Natural killer cell (primary cell): ENCODE data around the gene VIPR2. TPM values are rescaled to one million over a fixed set of nuclear protein-coding genes. Genes with fewer than 3 reads are reported as not detected.
A peak's percentile ranks its signal among the peaks of the same experiment; 100 is the strongest.

Experiments used
- ATAC-seq, 3 donors: fragments of 150-1000 bp in 2 of 3; fragments of 200-7000 bp in 1 of 3; cut with Tn5 transposase; 1 replicate in 1 of 3; 2 replicates in 2 of 3; pipeline ENCODE4 v1.10.0; 2021; ENCODE audit warnings: mild to moderate bottlenecking in 2 of 3, moderate library complexity in 2 of 3
- DNase-seq, 2 donors: peaks; one replicate each; pipeline versions ENCODE4 v3.0.0 to v3.0.0-alpha.2; 2013 to 2021; ENCODE audit warnings: mixed read lengths in 1 of 2
- H3K27ac ChIP-seq: one replicate; pipeline ENCODE4 v1.5.1; 2013; ENCODE audit warnings: mild to moderate bottlenecking, low read length
- H3K27me3 ChIP-seq: one replicate; pipeline ENCODE4 v1.6.1; 2013; ENCODE audit warnings: low read length; ENCODE audit not compliant: control insufficient read depth, insufficient read depth
- H3K36me3 ChIP-seq: one replicate; pipeline ENCODE4 v1.6.1; 2013; ENCODE audit warnings: low read length; ENCODE audit not compliant: control insufficient read depth, insufficient read depth
- H3K4me1 ChIP-seq: one replicate; pipeline ENCODE4 v1.6.1; 2013; ENCODE audit warnings: low read length; ENCODE audit not compliant: control insufficient read depth, insufficient read depth
- H3K4me3 ChIP-seq: one replicate; pipeline ENCODE4 v1.5.1; 2013; ENCODE audit warnings: low read length
- H3K9me3 ChIP-seq: one replicate; pipeline ENCODE4 v1.6.1; 2013; ENCODE audit warnings: low read length; ENCODE audit not compliant: control insufficient read depth, insufficient read depth
- H3K27ac Mint-ChIP-seq, 2 donors: one replicate each; pipeline ENCODE4 v1.8.0; 2022; ENCODE audit warnings: mild to moderate bottlenecking in 2 of 2, mixed read lengths in 2 of 2, moderate library complexity in 1 of 2
- H3K27me3 Mint-ChIP-seq, 2 donors: one replicate each; pipeline ENCODE4 v1.8.0; 2022; ENCODE audit warnings: low read depth in 2 of 2, mixed read lengths in 2 of 2
- H3K36me3 Mint-ChIP-seq: one replicate; pipeline ENCODE4 v1.8.0; 2022; ENCODE audit warnings: mixed read lengths
- H3K4me1 Mint-ChIP-seq, 2 donors: one replicate each; pipeline ENCODE4 v1.8.0; 2022; ENCODE audit warnings: mixed read lengths in 2 of 2
- H3K4me3 Mint-ChIP-seq: one replicate; pipeline ENCODE4 v1.8.0; 2022; ENCODE audit warnings: mild to moderate bottlenecking, moderate library complexity, mixed read lengths
- H3K9me3 Mint-ChIP-seq, 2 donors: one replicate each; pipeline ENCODE4 v1.8.0; 2022; ENCODE audit warnings: mixed read lengths in 2 of 2
- WGBS: methylation state at CpG from one replicate; pipeline ENCODE4 v1.1.7; 2013; ENCODE audit warnings: missing lambda C conversion rate; ENCODE audit not compliant: insufficient coverage; 5-methylcytosine and 5-hydroxymethylcytosine counted together
- intact Hi-C: fragments of 100-400 bp; cut with micrococcal nuclease; formaldehyde crosslinking; loops from one replicate; pipeline ENCODE4 v1.14.2; 2022
- total RNA-seq, 4 donors: library from RNA; stranded (reverse); fragments of 120-200 nt in 1 of 4; gene quantifications; one replicate each; pipeline versions ENCODE4 v1.2.3 to v1.2.4, GENCODE V29; 2013 to 2022
- TF ChIP-seq, protein P1 (sequence below): fragments of 200-600 bp; IDR thresholded peaks from one replicate; pipeline ENCODE4 v1.8.0; 2022; ENCODE audit warnings: antibody characterized with exemption

The VIPR2 gene
- total RNA-seq, 3 donors from 2014 or later (not counting 1 experiment from before 2014, with no cell fraction given): 2.2 to 4.9 (median 4.7) TPM

DNA sequence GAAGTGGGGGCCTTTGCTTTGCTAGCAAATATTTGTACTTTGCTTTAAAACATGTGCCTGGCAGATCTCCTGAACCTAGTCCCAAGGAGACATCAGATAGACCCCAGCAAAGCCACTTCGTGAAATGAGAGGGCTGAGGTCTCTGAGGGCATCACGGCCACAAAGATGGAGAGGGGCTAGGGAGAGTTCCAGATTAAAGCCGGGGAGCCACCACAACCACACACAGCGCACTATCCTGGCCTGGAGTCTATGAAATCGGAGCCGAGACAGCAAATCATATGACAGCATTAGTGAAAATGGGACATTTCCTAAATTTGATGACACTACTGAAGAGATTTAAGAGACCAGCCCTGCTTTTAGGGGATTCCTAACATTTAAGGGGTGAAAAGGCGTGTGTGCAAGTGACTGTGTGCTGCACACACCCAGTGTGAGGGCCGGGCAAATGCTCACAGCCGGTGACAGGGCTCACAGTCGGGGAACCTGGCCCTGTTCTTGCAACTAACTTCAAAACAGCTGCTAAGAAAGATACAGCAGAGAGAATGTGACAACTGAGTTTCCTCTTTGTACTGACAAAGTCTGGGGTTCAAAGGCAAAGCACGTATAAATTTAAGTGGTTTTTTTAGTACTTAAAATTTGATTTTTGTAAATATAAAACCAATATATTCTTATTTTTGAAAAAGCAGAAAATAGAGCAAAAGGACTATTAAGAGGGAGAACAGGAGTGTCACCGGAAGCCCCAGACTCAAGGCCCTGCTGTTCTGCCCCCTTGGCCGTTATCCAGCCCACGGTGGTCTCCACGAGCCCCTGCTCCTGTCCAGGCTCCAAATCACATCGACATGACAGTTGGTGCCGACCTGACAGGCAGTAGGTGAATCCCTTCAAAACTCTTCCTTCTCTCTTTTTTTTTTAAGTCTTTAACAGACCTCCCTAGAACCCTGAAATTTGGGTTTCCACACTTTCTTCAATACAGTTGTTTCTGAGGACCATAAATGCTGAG lies 49.5 kb downstream of the VIPR2 start:
- DNase-seq: no peak
- Histone ChIP-seq H3K36me3 (no peaks in the 10 kb centered on the region), H3K9me3 (no peaks in the 10 kb centered on the region), H3K4me1 (no peaks in the 10 kb centered on the region), H3K4me3 (no peak overlapping the region), H3K27ac (no peak overlapping the region), H3K27me3 (no peaks in the 10 kb centered on the region)
- TF ChIP-seq, protein P1, sequence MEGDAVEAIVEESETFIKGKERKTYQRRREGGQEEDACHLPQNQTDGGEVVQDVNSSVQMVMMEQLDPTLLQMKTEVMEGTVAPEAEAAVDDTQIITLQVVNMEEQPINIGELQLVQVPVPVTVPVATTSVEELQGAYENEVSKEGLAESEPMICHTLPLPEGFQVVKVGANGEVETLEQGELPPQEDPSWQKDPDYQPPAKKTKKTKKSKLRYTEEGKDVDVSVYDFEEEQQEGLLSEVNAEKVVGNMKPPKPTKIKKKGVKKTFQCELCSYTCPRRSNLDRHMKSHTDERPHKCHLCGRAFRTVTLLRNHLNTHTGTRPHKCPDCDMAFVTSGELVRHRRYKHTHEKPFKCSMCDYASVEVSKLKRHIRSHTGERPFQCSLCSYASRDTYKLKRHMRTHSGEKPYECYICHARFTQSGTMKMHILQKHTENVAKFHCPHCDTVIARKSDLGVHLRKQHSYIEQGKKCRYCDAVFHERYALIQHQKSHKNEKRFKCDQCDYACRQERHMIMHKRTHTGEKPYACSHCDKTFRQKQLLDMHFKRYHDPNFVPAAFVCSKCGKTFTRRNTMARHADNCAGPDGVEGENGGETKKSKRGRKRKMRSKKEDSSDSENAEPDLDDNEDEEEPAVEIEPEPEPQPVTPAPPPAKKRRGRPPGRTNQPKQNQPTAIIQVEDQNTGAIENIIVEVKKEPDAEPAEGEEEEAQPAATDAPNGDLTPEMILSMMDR: no peak
- Mint-ChIP-seq H3K36me3 (no peaks in the 10 kb centered on the region), H3K4me3 (no peak overlapping the region), H3K9me3 (no peaks in the 10 kb centered on the region), H3K27ac (no peak overlapping the region), H3K4me1 (no peaks in the 10 kb centered on the region), H3K27me3 (no peaks in the 10 kb centered on the region)
- intact Hi-C loops: no loop called here
- no peak for ATAC-seq
- 82% methylated on average over 16 of the region's 17 CpGs for WGBS

DNA sequence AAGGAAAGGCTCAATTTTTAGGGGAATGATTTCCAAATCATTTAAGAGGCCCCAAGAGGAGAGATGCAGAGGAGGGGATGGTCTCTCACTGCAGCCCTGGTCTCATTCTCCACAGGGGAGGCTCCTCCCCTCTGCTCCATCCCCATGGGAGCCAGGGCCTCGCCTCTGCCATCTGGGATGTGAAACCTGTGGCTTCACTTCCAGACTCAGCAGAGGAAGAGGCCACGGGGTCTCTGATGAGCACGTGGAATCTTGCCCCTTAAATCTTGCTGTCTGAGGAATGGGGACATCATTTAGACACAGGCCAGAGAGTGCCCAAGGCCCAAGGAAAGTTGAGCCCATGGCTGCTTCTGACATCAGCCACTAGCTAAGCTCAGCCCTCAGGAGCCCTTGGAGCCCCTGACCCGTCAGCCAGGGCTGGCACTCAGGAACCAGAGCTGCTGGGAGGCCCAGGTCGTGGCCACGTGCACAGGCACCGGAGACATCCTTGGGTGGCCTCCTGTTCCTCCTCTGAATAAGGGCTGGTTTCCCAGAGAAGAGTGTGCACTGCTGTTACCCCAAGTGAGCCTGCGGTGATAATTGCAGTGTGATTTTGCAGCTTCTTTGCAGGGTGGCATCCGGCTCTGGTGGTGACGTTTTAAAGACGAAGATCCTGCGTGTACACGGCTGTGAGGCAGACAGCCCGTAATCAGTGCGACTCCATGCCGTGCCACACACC lies 50.5 kb downstream of the VIPR2 start:
- Histone ChIP-seq H3K9me3 (no peaks in the 10 kb centered on the region), H3K4me3 (no peak overlapping the region), H3K27me3 (no peaks in the 10 kb centered on the region), H3K36me3 (no peaks in the 10 kb centered on the region), H3K27ac (no peak overlapping the region), H3K4me1 (no peaks in the 10 kb centered on the region)
- Mint-ChIP-seq H3K4me1 (no peaks in the 10 kb centered on the region), H3K4me3 (no peak overlapping the region), H3K27me3 (no peaks in the 10 kb centered on the region), H3K36me3 (no peaks in the 10 kb centered on the region), H3K27ac (no peak overlapping the region), H3K9me3 (no peaks in the 10 kb centered on the region)
- WGBS: 86% methylated on average over 16 of the region's 16 CpGs
- peak in 2 of 3 donors; percentile 12 to 22 for ATAC-seq
- no peak for DNase-seq
- TF ChIP-seq, protein P1: no peak
- intact Hi-C loops: no loop called here

DNA sequence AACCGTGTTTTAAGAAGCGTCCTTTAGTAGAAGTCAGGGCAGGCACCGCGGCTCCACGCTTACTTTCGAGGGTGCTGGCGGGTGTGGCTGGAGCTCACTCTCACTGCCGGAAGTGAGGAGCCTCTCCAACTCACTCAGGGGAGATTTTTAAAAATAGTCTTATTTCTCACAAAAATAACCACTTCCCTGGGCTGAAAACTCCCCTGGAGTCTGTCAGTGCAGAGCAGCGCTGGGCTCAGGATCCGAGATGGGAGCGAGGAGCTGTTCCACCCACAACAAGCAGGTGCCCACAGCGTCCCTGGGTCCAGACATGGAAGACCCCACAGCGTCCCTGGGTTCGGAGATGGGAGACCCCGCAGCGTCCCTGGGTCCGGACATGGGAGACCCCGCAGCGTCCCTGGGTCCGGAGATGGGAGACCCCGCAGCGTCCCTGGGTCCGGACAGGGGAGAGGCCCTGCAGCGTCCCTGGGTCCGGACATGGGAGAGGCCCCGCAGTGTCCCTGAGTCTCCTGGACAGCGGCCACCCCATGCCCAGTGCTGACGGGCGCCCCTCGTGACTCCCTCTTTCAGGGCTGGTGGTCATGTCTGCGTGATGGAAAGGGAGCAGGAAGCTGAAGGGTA lies 51.2 kb downstream of the VIPR2 start:
- H3K27ac Mint-ChIP-seq: no peak overlapping the region
- H3K4me1 Mint-ChIP-seq: no peaks in the 10 kb centered on the region
- H3K4me3 Mint-ChIP-seq: no peak overlapping the region
- intact Hi-C loops: no loop called here
- H3K27ac ChIP-seq: no peak overlapping the region
- no peaks in the 10 kb centered on the region for H3K9me3 Mint-ChIP-seq
- no peak for ATAC-seq
- no peaks in the 10 kb centered on the region for H3K27me3 ChIP-seq
- H3K4me3 ChIP-seq: no peak overlapping the region
- DNase-seq: no peak
- TF ChIP-seq, protein P1: no peak
- WGBS: 94% methylated on average over 31 of the region's 31 CpGs
- no peaks in the 10 kb centered on the region for H3K4me1 ChIP-seq
- no peaks in the 10 kb centered on the region for H3K9me3 ChIP-seq
- H3K27me3 Mint-ChIP-seq: no peaks in the 10 kb centered on the region
- no peaks in the 10 kb centered on the region for H3K36me3 Mint-ChIP-seq
- H3K36me3 ChIP-seq: no peaks in the 10 kb centered on the region
